ENCODE results near the gene RHEBL1. TPM values are rescaled to one million over a fixed set of nuclear protein-coding genes. Genes with fewer than 3 reads are reported as not detected.

Gene RHEBL1
- total and polyA plus RNA-seq, 11 donors, result 0.19 to 2.0 (median 0.43) TPM; not detected in 5

- peak in 3 of 5 donors; percentile 38 to 59 (median 49) for DNase-seq
- TF ChIP-seq POLR2A (IDR thresholded peaks at IDR 0.05), result no peak
- no peak for TF ChIP-seq CTCF (IDR thresholded peaks at IDR 0.05)
- peak; percentile 7 to 43 (median 18) for ATAC-seq
- peak overlapping the region; percentile 71 to 100 (median 96) for H3K4me3 ChIP-seq
- H3K36me3 ChIP-seq, result peaks cover 0 to 19% (median 9%) of the 10 kb centered on the region in 9 donors
- H3K4me1 ChIP-seq, result peaks cover 3 to 57% (median 50%) of the 10 kb centered on the region in 12 donors
- no peaks in the 10 kb centered on the region for H3K9me3 ChIP-seq
- intact Hi-C loops (cut with DNase I), result loop anchor here in 2 of 10 donors (1.0 to 2.0 kb wide), 2 partner anchors 20 to 21 kb away; partner anchors contain the start of gene TUBA1B (in 1 of the 2)
- WGBS, 4 donors, result 3 to 8% (median 4%) methylated on average over 13 to 33 of the region's 33 CpGs
- peak overlapping the region; percentile 94 to 100 (median 99) for H3K27ac ChIP-seq
- H3K27me3 ChIP-seq, result no peaks in the 10 kb centered on the region
These were observed 40.1 kb upstream of the RHEBL1 start for GRCh38 chr12:49109641-49110463.

- TF ChIP-seq POLR2A (IDR thresholded peaks at IDR 0.05) (peak in 1 of 2 donors; percentile 19), CTCF (IDR thresholded peaks at IDR 0.05) (no peak)
- ATAC-seq, result peak; percentile 36 to 74 (median 64)
- intact Hi-C loops (cut with DNase I), result no loop called here
- Histone ChIP-seq H3K4me3 (peak overlapping the region in 11 of 12 donors; percentile 71 to 100 (median 98)), H3K9me3 (no peaks in the 10 kb centered on the region), H3K27ac (peak overlapping the region; percentile 94 to 100 (median 99)), H3K27me3 (no peaks in the 10 kb centered on the region), H3K36me3 (peaks cover 0 to 28% (median 17%) of the 10 kb centered on the region in 9 donors), H3K4me1 (peaks cover 3 to 66% (median 59%) of the 10 kb centered on the region in 12 donors)
- WGBS, 4 donors, result 0 to 11% (median 2%) methylated on average over 3 to 4 of the region's 4 CpGs
- peak in 4 of 5 donors; percentile 64 to 82 (median 68) for DNase-seq
These were observed 39.2 kb upstream of the RHEBL1 start for GRCh38 chr12:49108958-49109404.

GRCh38 chr12:49105504-49106084 is 35.8 kb upstream of the RHEBL1 start:
- Histone ChIP-seq H3K27ac (peak overlapping the region in 11 of 12 donors; percentile 34 to 73 (median 62)), H3K4me1 (peaks cover 3 to 65% (median 58%) of the 10 kb centered on the region in 12 donors), H3K27me3 (no peaks in the 10 kb centered on the region), H3K9me3 (no peaks in the 10 kb centered on the region), H3K36me3 (peaks cover 7 to 62% (median 51%) of the 10 kb centered on the region in 9 donors), H3K4me3 (no peak overlapping the region)
- ATAC-seq, result peak in 3 of 4 donors; percentile 13 to 50 (median 33)
- intact Hi-C loops (cut with DNase I), result no loop called here
- WGBS, 4 donors, result 53 to 65% (median 53%) methylated on average over 9 of the region's 9 CpGs
- TF ChIP-seq POLR2A (IDR thresholded peaks at IDR 0.05), result no peak
- no peak for TF ChIP-seq CTCF (IDR thresholded peaks at IDR 0.05)
- peak in 4 of 5 donors; percentile 43 to 76 (median 55) for DNase-seq

Data from heart left ventricle (tissue), 16 donors.